Prostate gland (tissue), 2 donors: ENCODE results near the gene DDX28.

Source experiments
- POLR2A ChIP-seq: fragments of 450-650 bp; IDR thresholded peaks from one replicate; pipeline ENCODE4 v1.6.1; 2016; ENCODE audit warnings: antibody characterized with exemption, mild to moderate bottlenecking
- POLR2AphosphoS5 ChIP-seq: sonication (generic); formaldehyde crosslinking; IDR thresholded peaks from one replicate; pipeline ENCODE4 v1.6.1; 2017; ENCODE audit warnings: antibody characterized with exemption
- TF ChIP-seq, protein P1 (sequence below), 4 experiments: fragments of 200-600 bp in 2 of 4; fragments of 450-650 bp in 2 of 4; sonication (generic) in 2 of 4; IDR thresholded peaks; 1 replicate in 3 of 4; 2 replicates in 1 of 4; pipeline ENCODE4 v1.5.1; 2016 to 2019; ENCODE audit warnings: antibody characterized with exemption in 4 of 4, mild to moderate bottlenecking in 2 of 4, moderate library complexity in 2 of 4

DNA sequence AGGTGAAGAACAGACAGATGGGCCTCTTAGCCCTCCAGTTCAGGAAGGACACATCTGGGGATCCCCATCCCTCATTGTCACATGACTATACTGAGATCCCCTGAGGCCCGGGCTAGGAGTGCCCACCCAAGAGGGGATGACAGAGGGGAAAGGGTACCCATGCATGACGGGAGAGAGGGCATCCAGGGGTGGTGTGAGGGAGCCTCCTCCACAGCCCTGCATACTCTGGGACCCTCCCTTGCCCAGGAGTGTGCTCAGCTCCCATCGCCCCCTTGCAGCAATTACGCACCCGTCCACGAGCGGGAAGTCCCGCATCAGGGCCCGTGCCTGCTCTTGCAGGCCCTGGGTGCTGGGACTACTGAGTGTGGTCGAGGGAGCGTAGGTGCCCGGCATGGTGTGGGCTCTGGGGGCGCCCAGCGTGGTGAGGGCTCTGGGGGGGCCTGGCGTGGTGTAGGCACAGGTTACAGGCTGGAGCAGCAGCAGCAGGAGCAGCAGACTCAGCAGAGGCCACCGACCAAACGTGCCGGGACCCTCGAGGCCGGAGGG, 30.3 kb downstream of the DDX28 start:
- TF ChIP-seq, protein P1, sequence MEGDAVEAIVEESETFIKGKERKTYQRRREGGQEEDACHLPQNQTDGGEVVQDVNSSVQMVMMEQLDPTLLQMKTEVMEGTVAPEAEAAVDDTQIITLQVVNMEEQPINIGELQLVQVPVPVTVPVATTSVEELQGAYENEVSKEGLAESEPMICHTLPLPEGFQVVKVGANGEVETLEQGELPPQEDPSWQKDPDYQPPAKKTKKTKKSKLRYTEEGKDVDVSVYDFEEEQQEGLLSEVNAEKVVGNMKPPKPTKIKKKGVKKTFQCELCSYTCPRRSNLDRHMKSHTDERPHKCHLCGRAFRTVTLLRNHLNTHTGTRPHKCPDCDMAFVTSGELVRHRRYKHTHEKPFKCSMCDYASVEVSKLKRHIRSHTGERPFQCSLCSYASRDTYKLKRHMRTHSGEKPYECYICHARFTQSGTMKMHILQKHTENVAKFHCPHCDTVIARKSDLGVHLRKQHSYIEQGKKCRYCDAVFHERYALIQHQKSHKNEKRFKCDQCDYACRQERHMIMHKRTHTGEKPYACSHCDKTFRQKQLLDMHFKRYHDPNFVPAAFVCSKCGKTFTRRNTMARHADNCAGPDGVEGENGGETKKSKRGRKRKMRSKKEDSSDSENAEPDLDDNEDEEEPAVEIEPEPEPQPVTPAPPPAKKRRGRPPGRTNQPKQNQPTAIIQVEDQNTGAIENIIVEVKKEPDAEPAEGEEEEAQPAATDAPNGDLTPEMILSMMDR (IDR thresholded peaks at IDR 0.05): no peak
- TF ChIP-seq POLR2AphosphoS5 (no peak), POLR2A (no peak)
